HG03571 (cell line): ENCODE results near the gene PLCH2.
"Not testable (repeated sequence)": the region's sequence is repeated elsewhere in the genome, so short reads cannot be mapped to it uniquely, and the experiment has no call there.

Source experiments
- ATAC-seq: cut with Tn5 transposase; IDR thresholded peaks from one replicate; pipeline ENCODE4 v1.9.1; 2021; ENCODE audit not compliant: unreplicated experiment

PLCH2 gene

GRCh38 chr1:2542246-2542915 lies 66.3 kb downstream of the PLCH2 start:
- ATAC-seq: no peak

DNA sequence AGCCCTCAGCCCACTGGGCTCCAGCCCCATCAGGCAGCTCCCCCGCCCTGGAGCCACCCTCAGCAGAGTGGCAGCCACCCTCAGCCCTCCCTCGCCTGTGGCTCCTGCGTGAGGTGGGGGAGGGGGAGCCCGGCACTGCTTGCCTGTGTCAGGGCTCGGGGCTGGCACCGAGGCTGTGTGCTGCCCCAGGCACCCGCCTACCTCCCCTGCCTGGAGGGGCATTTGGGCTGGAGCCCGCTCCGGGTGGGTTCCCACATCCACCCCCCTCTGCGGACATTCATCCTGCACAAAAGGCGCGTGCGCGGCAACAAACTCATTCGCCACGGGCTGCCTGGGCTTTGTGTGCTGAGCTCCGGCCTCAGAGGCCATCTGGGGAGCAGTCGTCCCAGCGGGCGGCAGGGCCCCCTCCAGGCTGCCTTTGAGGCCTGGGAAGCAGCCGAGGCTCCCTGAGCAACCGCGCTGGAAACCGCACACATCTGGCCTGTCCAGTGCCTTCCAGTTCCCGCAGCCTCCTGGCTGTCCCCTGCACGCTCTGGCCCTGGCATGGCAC lies 67.5 kb downstream of the PLCH2 start:
- no peak for ATAC-seq

- no peak for ATAC-seq
Observed at GRCh38 chr1:2544093-2544874, 68.2 kb downstream of the PLCH2 start.

- ATAC-seq: no peak
Observed at GRCh38 chr1:2544875-2545640, 69.0 kb downstream of the PLCH2 start.

DNA sequence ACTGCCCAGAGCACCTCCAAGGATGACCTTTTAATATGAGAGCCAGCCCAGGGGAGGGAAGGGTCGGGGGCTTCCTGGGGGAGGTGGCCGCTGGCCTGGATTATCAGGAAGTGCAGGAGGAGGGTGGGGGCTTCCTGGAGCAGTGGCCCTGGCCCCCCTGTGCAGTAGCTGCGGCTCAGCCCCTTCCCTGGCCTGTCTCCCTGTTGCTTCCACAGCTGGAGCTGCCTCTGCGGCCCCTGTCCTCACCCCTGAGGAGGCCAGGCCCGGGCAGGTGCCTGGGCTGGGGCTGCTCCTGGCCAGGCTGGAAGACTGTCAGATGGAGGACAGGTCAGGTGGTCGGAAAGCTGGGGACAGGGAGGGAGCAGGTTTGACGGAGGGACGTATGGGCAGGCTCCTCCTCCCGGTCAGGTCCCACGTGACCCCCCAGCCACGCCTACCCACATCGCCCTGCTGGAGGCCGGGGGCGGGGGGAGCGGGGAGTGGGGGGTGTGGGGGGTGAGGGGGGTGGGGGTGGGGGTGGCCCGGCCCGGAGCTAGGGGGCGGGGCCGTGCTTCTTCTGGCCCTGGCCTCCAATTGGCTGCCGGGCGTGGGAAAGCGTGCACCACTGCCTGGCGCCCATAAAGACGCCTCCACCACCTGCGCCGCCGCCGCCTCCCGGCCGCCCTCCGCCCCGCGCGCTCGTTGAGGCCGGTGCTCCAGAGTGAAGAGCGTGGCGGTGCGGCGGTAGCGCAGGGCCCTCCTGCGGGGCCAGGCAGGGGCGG lies 69.8 kb downstream of the PLCH2 start:
- ATAC-seq: peak; percentile 36

GRCh38 chr1:2546515-2547209 lies 70.6 kb downstream of the PLCH2 start:
- ATAC-seq: peak; percentile 33

GRCh38 chr1:2547210-2548067 lies 71.3 kb downstream of the PLCH2 start:
- no peak for ATAC-seq

DNA sequence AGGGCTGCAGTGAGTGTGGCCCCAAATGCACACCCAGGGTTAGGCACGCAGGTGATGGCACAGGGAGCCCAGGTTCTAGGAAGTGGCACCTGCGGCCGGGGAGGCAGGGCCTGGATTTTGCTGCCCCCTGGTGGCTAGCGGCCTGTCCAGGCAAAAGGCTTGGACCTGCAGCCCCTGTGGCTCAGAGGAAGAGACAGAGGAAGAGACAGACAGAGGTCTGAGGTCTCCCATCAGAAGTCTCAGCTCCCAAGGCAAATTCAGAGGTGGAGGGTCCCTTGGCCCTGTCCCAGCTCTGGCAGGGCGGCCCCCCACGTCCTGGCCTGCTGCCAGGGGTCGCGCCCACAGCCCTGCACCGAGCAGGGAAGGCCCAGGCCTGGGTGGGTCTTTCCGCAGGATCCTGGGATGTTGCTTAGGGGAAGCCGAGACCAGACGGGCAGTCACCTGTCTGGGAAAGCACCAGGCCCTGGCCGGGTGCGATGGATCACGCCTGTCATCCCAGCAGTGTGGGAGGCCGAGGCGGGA lies 72.0 kb downstream of the PLCH2 start:
- no peak for ATAC-seq

DNA sequence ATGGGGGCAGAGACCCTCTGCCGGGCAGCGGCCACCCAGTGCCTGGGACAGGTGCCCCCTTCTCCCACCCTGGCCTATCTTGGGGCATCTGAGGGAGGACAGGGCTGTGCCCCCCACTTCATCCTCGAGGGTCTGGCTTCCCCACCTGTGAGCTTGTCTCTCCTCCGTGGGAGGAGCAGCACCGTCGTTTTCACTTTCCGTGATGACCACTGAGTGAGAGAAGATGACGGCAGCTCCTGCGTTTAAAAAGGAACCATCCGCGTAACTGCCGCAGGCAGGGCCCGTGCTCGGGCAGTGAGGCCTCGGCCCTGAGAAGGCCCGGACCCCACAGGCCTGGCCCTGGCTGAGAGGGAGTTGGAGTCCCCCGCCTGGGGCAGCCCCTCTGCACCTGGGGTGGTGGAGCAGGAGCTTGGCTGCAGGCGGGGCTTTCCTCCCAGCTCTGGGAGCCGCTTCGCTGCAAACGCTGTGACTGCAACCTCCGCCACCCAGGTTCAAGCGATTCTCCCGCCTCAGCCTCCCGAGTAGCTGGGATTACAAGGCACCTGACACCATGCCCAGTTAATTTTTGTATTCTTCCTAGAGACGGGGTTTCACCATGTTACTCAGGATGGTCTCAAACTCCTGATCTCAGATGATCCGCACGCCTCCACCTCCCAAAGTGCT lies 73.4 kb downstream of the PLCH2 start:
- not testable (repeated sequence) for ATAC-seq

- ATAC-seq: not testable (repeated sequence)
Observed at GRCh38 chr1:2550309-2550861, 74.3 kb downstream of the PLCH2 start.

DNA sequence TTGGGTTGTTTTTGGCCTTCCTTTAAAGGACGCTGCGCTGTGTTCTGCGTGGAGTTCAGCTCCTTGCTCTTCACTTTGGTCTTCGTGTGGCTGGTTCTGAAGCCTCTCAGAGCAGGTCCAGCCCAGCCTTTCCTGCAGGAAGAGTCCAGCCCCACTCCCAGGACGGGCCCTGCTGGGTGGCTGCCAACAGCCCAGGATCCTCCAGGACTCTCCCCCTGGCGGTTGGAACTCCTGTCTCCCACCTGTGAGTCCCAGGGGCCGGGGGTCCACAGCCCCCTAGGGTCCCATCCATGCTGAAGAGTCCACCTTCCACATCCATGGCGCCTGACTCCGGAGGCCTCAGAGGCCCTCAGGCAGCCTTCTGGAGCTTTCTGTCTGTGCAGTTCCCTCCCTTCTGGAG lies 75.5 kb downstream of the PLCH2 start:
- not testable (repeated sequence) for ATAC-seq

DNA sequence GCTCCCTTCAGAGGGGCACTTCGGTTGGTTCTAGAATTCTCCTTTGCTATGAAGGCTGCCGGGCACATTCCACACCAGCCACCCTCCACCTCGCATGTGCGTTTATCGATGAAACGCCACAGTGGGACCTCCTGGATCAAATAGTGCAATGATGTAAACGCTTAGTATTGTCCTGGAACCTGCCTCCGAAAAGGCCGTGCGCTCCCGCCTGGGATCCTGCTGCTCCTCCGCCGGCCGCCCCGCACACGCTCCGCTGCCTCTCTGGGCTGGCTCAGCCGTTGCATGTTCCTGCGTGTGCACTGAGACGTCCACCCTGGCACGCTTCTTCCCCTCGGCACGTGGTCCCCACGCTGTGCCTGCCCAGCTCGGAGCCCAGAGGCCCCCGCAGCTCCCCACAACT lies 76.1 kb downstream of the PLCH2 start:
- no peak for ATAC-seq

GRCh38 chr1:2553076-2553475 lies 77.0 kb downstream of the PLCH2 start:
- not testable (repeated sequence) for ATAC-seq

GRCh38 chr1:2553871-2554620 lies 78.0 kb downstream of the PLCH2 start:
- ATAC-seq: no peak

DNA sequence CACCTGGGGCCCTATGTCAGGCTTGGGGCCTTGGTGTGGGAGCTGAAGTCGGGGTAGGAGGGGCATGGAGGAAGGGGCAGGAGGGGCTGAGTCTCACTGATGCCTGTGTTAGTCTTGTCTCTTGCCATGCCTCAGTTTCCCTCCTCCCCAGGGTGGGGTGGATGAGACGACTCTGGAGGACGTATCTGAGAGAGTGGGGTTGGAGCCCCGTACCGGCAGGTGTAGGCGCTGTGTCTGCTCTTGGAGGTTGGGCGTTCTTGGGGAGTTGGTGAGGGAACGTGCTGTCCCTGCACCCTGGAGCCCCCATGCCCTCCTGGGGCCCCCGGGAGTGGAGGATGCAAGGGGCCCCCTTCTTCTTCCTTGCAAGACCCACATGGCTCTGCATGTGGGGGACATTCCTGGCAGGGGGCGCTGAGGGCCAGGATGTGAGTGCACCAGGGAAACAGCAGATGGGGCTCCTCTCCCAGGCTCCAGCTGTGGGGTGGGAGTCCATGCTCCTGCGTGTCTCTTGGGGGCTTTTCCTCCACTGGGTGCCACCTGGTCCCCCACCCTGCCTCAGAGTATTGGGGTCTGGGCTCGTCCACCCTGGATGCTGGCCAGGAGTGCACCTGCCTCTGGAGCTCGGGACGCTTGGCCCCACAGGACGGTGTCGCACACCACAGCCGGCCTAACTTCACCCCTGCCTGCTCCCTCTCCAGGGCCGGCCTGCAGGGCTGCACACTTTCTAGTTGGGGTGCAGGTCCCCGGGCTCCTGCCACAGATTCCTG lies 78.7 kb downstream of the PLCH2 start:
- ATAC-seq: no peak
